WTC11 (cell line): Measurements from ENCODE around the gene EDAR. TPM values are rescaled to one million over a fixed set of nuclear protein-coding genes. Genes with fewer than 3 reads are reported as not detected.

Experiments used
- ATAC-seq: fragments of 200-7000 bp; cut with Tn5 transposase; 2 replicates; pipeline ENCODE4 v1.10.0; 2021; ENCODE audit warnings: mild to moderate bottlenecking, moderate library complexity
- CTCF ChIA-PET: fragments of 300-600 bp; sonication (Branson Sonifier 250); formaldehyde crosslinking; loops from one replicate; lab custom pipeline; 2021; ENCODE audit warnings: antibody characterized with exemption; lab: Charles Lee
- POLR2A ChIA-PET: fragments of 350-600 bp; sonication (Branson Sonifier 250); formaldehyde crosslinking; loops from one replicate; lab custom pipeline; 2021; ENCODE audit warnings: antibody characterized with exemption; lab: Charles Lee
- DNase-seq: peaks from one replicate; pipeline ENCODE4 v3.0.0; 2021; ENCODE audit warnings: low spot score
- H3K27ac Mint-ChIP-seq: 2 replicates; pipeline ENCODE4 v1.8.0; 2021; ENCODE audit warnings: mixed read lengths
- H3K27me3 Mint-ChIP-seq: 2 replicates; pipeline ENCODE4 v1.8.0; 2021; ENCODE audit warnings: low read depth, mild to moderate bottlenecking, moderate library complexity, mixed read lengths
- H3K36me3 Mint-ChIP-seq: 2 replicates; pipeline ENCODE4 v1.8.0; 2021; ENCODE audit warnings: mixed read lengths
- H3K4me1 Mint-ChIP-seq: 2 replicates; pipeline ENCODE4 v1.8.0; 2022; ENCODE audit warnings: mixed read lengths
- H3K4me3 Mint-ChIP-seq: 2 replicates; pipeline ENCODE4 v1.8.0; 2021; ENCODE audit warnings: mild to moderate bottlenecking, moderate library complexity, mixed read lengths
- H3K9me3 Mint-ChIP-seq: 2 replicates; pipeline ENCODE4 v1.8.0; 2021; ENCODE audit warnings: mixed read lengths
- CBFB ChIP-seq: sonication (generic); formaldehyde crosslinking; IDR thresholded peaks from 2 replicates; pipeline ENCODE4 v1.8.1; 2022; ENCODE audit warnings: mild to moderate bottlenecking, low read depth, missing genetic modification reagents
- CREM ChIP-seq: sonication (generic); formaldehyde crosslinking; IDR thresholded peaks from 2 replicates; pipeline ENCODE4 v1.8.1; 2022; ENCODE audit warnings: mild to moderate bottlenecking, missing genetic modification reagents, moderate library complexity
- JAZF1 ChIP-seq: fragments of 250-450 bp; sonication (Bioruptor Pico); IDR thresholded peaks from 2 replicates; pipeline ENCODE4 v1.9.0; 2021; ENCODE audit warnings: moderate library complexity, mild to moderate bottlenecking, inconsistent platforms
- KAT7 ChIP-seq: sonication (generic); formaldehyde crosslinking; IDR thresholded peaks from 2 replicates; pipeline ENCODE4 v1.8.1; 2023; ENCODE audit warnings: missing genetic modification reagents, mild to moderate bottlenecking, borderline replicate concordance
- RELA ChIP-seq: sonication (generic); formaldehyde crosslinking; IDR thresholded peaks from 2 replicates; pipeline ENCODE4 v1.8.1; 2022; ENCODE audit warnings: missing genetic modification reagents, mild to moderate bottlenecking, borderline replicate concordance
- RORB ChIP-seq: fragments of 250-450 bp; sonication (Bioruptor Pico); IDR thresholded peaks from 2 replicates; pipeline ENCODE4 v1.9.0; 2021; ENCODE audit warnings: mild to moderate bottlenecking
- TCF7 ChIP-seq: sonication (generic); formaldehyde crosslinking; IDR thresholded peaks from 2 replicates; pipeline ENCODE4 v1.8.0; 2022; ENCODE audit warnings: mild to moderate bottlenecking, low read depth, missing genetic modification reagents, moderate library complexity
- TEAD4 ChIP-seq: sonication (generic); formaldehyde crosslinking; IDR thresholded peaks from 2 replicates; pipeline ENCODE4 v1.8.0; 2022; ENCODE audit warnings: mild to moderate bottlenecking, missing genetic modification reagents
- ZNF232 ChIP-seq: sonication (generic); formaldehyde crosslinking; IDR thresholded peaks from 2 replicates; pipeline ENCODE4 v1.8.0; 2022; ENCODE audit warnings: mild to moderate bottlenecking, missing genetic modification reagents
- ZNF263 ChIP-seq: sonication (generic); formaldehyde crosslinking; IDR thresholded peaks from 2 replicates; pipeline ENCODE4 v1.8.1; 2022; ENCODE audit warnings: low read depth, mild to moderate bottlenecking, moderate library complexity, missing genetic modification reagents
- ZNF671 ChIP-seq: fragments of 250-450 bp; sonication (Bioruptor Pico); IDR thresholded peaks from 2 replicates; pipeline ENCODE4 v1.8.0; 2021; ENCODE audit warnings: mild to moderate bottlenecking
- total RNA-seq: library from RNA; stranded (reverse); gene quantifications from 3 replicates; pipeline ENCODE4 v1.2.3, GENCODE V29; 2021
- TF ChIP-seq, protein P1 (sequence below): sonication (generic); formaldehyde crosslinking; IDR thresholded peaks from 2 replicates; pipeline ENCODE4 v1.8.0; 2023; ENCODE audit warnings: mild to moderate bottlenecking, missing genetic modification reagents
- TF ChIP-seq, protein P2 (sequence below): fragments of 250-450 bp; sonication (Bioruptor Pico); IDR thresholded peaks from 2 replicates; pipeline ENCODE4 v1.9.0; 2021; ENCODE audit warnings: mild to moderate bottlenecking
- TF ChIP-seq, protein P3 (sequence below): sonication (generic); formaldehyde crosslinking; conservative IDR thresholded peaks from 2 replicates; pipeline ENCODE4 v1.8.1; 2023; ENCODE audit warnings: mild to moderate bottlenecking, low read depth, missing genetic modification reagents, moderate library complexity
- TF ChIP-seq, protein P4 (sequence below): fragments of 250-450 bp; sonication (Bioruptor Pico); IDR thresholded peaks from 2 replicates; pipeline ENCODE4 v2.1.2; 2022; ENCODE audit warnings: mild to moderate bottlenecking, moderate library complexity
- TF ChIP-seq, protein P5 (sequence below): fragments of 200-600 bp; IDR thresholded peaks from 2 replicates; pipeline ENCODE4 v1.8.0; 2022; ENCODE audit warnings: antibody characterized with exemption
- TF ChIP-seq, protein P6 (sequence below): sonication (generic); formaldehyde crosslinking; IDR thresholded peaks from 2 replicates; pipeline ENCODE4 v1.8.1; 2023; ENCODE audit warnings: mild to moderate bottlenecking, missing genetic modification reagents
- TF ChIP-seq, protein P7 (sequence below): sonication (generic); formaldehyde crosslinking; IDR thresholded peaks from 2 replicates; pipeline ENCODE4 v1.8.1; 2023; ENCODE audit warnings: mild to moderate bottlenecking, missing genetic modification reagents, moderate library complexity

Gene EDAR
- total RNA-seq, 1 experiment from 2014 or later = not detected

DNA sequence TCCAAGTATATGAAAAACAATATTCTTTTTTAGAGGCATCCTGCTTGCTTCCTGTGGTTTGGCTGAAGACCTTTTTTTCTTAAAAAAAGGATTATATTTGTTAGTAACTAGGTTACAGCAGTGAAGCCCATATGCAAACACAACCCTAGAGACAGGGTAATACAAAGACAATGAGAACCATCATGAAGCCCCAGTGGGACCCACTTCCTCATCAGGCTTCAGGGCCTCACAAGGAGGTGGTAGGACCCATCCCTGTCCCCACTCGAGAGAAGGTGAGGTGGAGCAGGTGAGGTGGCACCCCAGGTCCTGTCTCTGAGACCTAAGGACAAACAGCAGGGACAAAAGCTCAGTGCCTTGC lies 80.3 kb downstream of the EDAR start (continued):
- TF ChIP-seq, protein P1, sequence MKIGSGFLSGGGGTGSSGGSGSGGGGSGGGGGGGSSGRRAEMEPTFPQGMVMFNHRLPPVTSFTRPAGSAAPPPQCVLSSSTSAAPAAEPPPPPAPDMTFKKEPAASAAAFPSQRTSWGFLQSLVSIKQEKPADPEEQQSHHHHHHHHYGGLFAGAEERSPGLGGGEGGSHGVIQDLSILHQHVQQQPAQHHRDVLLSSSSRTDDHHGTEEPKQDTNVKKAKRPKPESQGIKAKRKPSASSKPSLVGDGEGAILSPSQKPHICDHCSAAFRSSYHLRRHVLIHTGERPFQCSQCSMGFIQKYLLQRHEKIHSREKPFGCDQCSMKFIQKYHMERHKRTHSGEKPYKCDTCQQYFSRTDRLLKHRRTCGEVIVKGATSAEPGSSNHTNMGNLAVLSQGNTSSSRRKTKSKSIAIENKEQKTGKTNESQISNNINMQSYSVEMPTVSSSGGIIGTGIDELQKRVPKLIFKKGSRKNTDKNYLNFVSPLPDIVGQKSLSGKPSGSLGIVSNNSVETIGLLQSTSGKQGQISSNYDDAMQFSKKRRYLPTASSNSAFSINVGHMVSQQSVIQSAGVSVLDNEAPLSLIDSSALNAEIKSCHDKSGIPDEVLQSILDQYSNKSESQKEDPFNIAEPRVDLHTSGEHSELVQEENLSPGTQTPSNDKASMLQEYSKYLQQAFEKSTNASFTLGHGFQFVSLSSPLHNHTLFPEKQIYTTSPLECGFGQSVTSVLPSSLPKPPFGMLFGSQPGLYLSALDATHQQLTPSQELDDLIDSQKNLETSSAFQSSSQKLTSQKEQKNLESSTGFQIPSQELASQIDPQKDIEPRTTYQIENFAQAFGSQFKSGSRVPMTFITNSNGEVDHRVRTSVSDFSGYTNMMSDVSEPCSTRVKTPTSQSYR = no peak
- no peak for TF ChIP-seq CREM
- TF ChIP-seq TEAD4 (CRISPR knock-in tag) = no peak
- TF ChIP-seq, protein P2, sequence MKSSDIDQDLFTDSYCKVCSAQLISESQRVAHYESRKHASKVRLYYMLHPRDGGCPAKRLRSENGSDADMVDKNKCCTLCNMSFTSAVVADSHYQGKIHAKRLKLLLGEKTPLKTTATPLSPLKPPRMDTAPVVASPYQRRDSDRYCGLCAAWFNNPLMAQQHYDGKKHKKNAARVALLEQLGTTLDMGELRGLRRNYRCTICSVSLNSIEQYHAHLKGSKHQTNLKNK = no peak
- no peak for TF ChIP-seq RELA (CRISPR knock-in tag)
- no peak for TF ChIP-seq JAZF1 (CRISPR knock-in tag)

DNA sequence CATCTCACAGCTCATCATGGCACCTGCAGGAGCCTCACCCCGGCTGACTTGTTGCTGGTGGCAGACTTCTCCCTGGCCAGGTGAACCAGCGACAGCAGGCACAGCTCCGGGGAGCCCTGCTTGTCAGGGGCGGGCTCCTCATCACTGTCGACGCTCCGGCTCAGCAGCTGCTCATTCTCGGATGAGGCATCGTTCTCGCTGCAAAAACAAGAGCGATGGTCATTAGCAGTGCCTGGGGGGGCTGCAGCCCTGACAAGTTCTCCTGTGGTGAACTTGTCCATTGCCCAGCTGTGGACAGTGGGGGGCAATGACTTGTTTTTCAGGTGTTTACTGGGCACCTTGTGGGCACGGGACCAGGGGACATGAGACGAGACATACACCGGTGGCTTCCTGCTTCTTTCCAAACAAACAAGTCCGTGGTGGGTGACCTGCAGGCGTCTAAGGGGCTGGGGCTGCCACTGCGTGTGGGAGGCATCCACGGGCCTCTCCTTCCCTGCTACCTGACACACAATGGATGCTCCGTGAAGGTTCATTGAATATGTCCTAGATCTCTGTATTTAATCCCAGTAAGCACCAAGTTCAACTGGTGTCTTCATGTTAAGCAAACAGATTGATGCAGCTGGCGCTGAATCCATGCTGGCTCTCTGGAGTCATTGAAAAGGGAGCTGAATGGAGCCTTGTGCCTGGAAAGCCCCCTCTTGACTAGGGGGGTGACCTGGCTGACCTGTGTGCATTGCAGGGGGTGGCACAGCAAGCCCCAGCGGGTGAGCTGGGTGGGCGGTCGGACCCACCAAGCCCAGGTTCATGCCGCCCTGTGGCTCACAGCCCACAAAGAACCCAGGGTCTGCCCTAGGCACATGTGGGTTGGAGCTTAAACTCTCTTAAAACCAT lies 81.0 kb downstream of the EDAR start:
- CTCF ChIA-PET = interaction anchor here (0.9 to 1.8 kb wide), 3 partner anchors 15 to 36 kb away, joined by 3 to 5 read pairs (median 3); no protein-coding TSS in a partner anchor
- H3K4me3 Mint-ChIP-seq = no peak overlapping the region
- ATAC-seq (no peak), DNase-seq (no peak)
- POLR2A ChIA-PET = no interaction called here
- no peaks in the 10 kb centered on the region for H3K36me3 Mint-ChIP-seq
- no peaks in the 10 kb centered on the region for H3K4me1 Mint-ChIP-seq
- no peak overlapping the region for H3K27ac Mint-ChIP-seq
- no peaks in the 10 kb centered on the region for H3K9me3 Mint-ChIP-seq
- TF ChIP-seq, protein P3, sequence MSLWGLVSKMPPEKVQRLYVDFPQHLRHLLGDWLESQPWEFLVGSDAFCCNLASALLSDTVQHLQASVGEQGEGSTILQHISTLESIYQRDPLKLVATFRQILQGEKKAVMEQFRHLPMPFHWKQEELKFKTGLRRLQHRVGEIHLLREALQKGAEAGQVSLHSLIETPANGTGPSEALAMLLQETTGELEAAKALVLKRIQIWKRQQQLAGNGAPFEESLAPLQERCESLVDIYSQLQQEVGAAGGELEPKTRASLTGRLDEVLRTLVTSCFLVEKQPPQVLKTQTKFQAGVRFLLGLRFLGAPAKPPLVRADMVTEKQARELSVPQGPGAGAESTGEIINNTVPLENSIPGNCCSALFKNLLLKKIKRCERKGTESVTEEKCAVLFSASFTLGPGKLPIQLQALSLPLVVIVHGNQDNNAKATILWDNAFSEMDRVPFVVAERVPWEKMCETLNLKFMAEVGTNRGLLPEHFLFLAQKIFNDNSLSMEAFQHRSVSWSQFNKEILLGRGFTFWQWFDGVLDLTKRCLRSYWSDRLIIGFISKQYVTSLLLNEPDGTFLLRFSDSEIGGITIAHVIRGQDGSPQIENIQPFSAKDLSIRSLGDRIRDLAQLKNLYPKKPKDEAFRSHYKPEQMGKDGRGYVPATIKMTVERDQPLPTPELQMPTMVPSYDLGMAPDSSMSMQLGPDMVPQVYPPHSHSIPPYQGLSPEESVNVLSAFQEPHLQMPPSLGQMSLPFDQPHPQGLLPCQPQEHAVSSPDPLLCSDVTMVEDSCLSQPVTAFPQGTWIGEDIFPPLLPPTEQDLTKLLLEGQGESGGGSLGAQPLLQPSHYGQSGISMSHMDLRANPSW (CRISPR knock-in tag) = no peak
- TF ChIP-seq RORB (CRISPR knock-in tag) (no peak), ZNF232 (no peak), KAT7 (CRISPR knock-in tag) (no peak), CBFB (no peak), ZNF263 (CRISPR knock-in tag) (no peak), CREM (no peak), ZNF671 (CRISPR knock-in tag) (no peak), TCF7 (CRISPR knock-in tag) (no peak)
- TF ChIP-seq, protein P4, sequence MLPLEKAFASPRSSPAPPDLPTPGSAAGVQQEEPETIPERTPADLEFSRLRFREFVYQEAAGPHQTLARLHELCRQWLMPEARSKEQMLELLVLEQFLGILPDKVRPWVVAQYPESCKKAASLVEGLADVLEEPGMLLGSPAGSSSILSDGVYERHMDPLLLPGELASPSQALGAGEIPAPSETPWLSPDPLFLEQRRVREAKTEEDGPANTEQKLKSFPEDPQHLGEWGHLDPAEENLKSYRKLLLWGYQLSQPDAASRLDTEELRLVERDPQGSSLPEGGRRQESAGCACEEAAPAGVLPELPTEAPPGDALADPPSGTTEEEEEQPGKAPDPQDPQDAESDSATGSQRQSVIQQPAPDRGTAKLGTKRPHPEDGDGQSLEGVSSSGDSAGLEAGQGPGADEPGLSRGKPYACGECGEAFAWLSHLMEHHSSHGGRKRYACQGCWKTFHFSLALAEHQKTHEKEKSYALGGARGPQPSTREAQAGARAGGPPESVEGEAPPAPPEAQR = no peak
- TF ChIP-seq, protein P5, sequence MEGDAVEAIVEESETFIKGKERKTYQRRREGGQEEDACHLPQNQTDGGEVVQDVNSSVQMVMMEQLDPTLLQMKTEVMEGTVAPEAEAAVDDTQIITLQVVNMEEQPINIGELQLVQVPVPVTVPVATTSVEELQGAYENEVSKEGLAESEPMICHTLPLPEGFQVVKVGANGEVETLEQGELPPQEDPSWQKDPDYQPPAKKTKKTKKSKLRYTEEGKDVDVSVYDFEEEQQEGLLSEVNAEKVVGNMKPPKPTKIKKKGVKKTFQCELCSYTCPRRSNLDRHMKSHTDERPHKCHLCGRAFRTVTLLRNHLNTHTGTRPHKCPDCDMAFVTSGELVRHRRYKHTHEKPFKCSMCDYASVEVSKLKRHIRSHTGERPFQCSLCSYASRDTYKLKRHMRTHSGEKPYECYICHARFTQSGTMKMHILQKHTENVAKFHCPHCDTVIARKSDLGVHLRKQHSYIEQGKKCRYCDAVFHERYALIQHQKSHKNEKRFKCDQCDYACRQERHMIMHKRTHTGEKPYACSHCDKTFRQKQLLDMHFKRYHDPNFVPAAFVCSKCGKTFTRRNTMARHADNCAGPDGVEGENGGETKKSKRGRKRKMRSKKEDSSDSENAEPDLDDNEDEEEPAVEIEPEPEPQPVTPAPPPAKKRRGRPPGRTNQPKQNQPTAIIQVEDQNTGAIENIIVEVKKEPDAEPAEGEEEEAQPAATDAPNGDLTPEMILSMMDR = no peak
- TF ChIP-seq, protein P6, sequence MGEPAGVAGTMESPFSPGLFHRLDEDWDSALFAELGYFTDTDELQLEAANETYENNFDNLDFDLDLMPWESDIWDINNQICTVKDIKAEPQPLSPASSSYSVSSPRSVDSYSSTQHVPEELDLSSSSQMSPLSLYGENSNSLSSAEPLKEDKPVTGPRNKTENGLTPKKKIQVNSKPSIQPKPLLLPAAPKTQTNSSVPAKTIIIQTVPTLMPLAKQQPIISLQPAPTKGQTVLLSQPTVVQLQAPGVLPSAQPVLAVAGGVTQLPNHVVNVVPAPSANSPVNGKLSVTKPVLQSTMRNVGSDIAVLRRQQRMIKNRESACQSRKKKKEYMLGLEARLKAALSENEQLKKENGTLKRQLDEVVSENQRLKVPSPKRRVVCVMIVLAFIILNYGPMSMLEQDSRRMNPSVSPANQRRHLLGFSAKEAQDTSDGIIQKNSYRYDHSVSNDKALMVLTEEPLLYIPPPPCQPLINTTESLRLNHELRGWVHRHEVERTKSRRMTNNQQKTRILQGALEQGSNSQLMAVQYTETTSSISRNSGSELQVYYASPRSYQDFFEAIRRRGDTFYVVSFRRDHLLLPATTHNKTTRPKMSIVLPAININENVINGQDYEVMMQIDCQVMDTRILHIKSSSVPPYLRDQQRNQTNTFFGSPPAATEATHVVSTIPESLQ (CRISPR knock-in tag) = no peak
- TF ChIP-seq, protein P7, sequence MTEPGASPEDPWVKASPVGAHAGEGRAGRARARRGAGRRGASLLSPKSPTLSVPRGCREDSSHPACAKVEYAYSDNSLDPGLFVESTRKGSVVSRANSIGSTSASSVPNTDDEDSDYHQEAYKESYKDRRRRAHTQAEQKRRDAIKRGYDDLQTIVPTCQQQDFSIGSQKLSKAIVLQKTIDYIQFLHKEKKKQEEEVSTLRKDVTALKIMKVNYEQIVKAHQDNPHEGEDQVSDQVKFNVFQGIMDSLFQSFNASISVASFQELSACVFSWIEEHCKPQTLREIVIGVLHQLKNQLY = no peak
- H3K27me3 Mint-ChIP-seq = no peaks in the 10 kb centered on the region; the same call in 1 of the 2 replicates
